ENCODE measurements around the gene SPATS2L. TPM values are rescaled to one million over a fixed set of nuclear protein-coding genes. Genes with fewer than 3 reads are reported as not detected.

The SPATS2L gene
- total RNA-seq = 136 and 150 TPM in 2 replicates

GRCh38 chr2:200306196-200306930 lies at the start of gene SPATS2L:
TSS of gene SPATS2L (plus strand) at chr2:200306693. CDS start at chr2:200389245, 82,552 bp downstream.

GRCh38 chr2:200509612-200510433 lies 203.3 kb downstream of the SPATS2L start, which contains the start of gene KCTD18:
TSS of gene KCTD18 (minus strand) at chr2:200510068. CDS start at chr2:200507016, 3,052 bp downstream.

GRCh38 chr2:200525882-200526651 lies 219.6 kb downstream of the SPATS2L start, which contains the start of gene SGO2:
TSS of gene SGO2 (plus strand) at chr2:200526207. CDS start at chr2:200532976, 6,769 bp downstream.

Other genes starting within 250 kb of the SPATS2L start
- gene KCTD18, start 203.4 kb downstream of the SPATS2L start, total RNA-seq = 11.6 and 12.3 TPM in 2 replicates
- gene SGO2, start 219.5 kb downstream of the SPATS2L start, total RNA-seq = 14.7 and 23.2 TPM in 2 replicates